Stimulated activated naive CD8-positive, alpha-beta T cell treated with anti-CD3 and anti-CD28 coated beads, Interleukin-15, Interleukin-2, amounts not matched to agents 100 ng/mL and 50 ng/mL, for 24 hours (primary cell): ENCODE measurements around the gene RNF128.

Experiments
- H3K27ac Mint-ChIP-seq: one replicate; pipeline ENCODE4 v1.8.0; 2021; ENCODE audit warnings: mild to moderate bottlenecking, mixed read lengths
- H3K27me3 Mint-ChIP-seq: one replicate; pipeline ENCODE4 v1.8.0; 2021; ENCODE audit warnings: mixed read lengths
- H3K36me3 Mint-ChIP-seq: one replicate; pipeline ENCODE4 v1.8.0; 2021; ENCODE audit warnings: low read depth, mixed read lengths
- H3K4me1 Mint-ChIP-seq: one replicate; pipeline ENCODE4 v1.8.0; 2021; ENCODE audit warnings: low read depth, mixed read lengths
- H3K4me3 Mint-ChIP-seq: one replicate; pipeline ENCODE4 v1.8.0; 2021; ENCODE audit warnings: mild to moderate bottlenecking, mixed read lengths
- H3K9me3 Mint-ChIP-seq: one replicate; pipeline ENCODE4 v1.8.0; 2021; ENCODE audit warnings: mixed read lengths

The RNF128 gene, protein sequence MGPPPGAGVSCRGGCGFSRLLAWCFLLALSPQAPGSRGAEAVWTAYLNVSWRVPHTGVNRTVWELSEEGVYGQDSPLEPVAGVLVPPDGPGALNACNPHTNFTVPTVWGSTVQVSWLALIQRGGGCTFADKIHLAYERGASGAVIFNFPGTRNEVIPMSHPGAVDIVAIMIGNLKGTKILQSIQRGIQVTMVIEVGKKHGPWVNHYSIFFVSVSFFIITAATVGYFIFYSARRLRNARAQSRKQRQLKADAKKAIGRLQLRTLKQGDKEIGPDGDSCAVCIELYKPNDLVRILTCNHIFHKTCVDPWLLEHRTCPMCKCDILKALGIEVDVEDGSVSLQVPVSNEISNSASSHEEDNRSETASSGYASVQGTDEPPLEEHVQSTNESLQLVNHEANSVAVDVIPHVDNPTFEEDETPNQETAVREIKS

GRCh38 chrX:106726485-106727437, at the start of gene RNF128:
Gene RNF128 (plus strand): TSS chrX:106726701. CDS start chrX:106726914, 213 bp downstream.
- no peaks in the 10 kb centered on the region for H3K4me1 Mint-ChIP-seq
- H3K36me3 Mint-ChIP-seq, result no peaks in the 10 kb centered on the region
- H3K9me3 Mint-ChIP-seq, result no peaks in the 10 kb centered on the region
- peaks cover 45% of the 10 kb centered on the region for H3K27me3 Mint-ChIP-seq
- H3K27ac Mint-ChIP-seq, result no peak within 1 kb of the TSS
- peak within 1 kb of the TSS; percentile 39 for H3K4me3 Mint-ChIP-seq

- Mint-ChIP-seq H3K4me3 (no peak overlapping the region), H3K9me3 (no peaks in the 10 kb centered on the region), H3K4me1 (no peaks in the 10 kb centered on the region), H3K36me3 (no peaks in the 10 kb centered on the region), H3K27ac (no peak overlapping the region), H3K27me3 (no peaks in the 10 kb centered on the region)
Measured at GRCh38 chrX:106680716-106681115, 45.8 kb upstream of the RNF128 start.

DNA sequence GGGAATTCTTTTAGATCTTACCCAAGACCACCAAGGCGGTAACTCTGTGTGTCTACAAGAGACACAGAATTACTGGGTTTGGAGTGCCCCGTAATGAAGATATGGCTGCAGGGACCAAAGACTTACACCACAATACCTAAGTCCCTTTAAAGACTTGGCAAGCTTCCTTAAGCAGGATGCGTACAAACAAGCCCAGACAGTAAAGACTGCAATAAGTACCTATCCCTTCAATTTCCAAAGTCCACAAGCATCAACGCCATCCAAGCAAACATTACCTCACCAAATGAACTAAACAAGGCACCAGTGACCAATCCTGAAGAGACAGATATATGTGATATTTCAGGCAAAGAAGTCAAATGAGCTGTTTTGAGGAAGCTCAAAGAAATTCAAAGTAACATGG, 42.3 kb upstream of the RNF128 start:
- H3K9me3 Mint-ChIP-seq, result no peaks in the 10 kb centered on the region
- no peaks in the 10 kb centered on the region for H3K27me3 Mint-ChIP-seq
- no peak overlapping the region for H3K27ac Mint-ChIP-seq
- no peaks in the 10 kb centered on the region for H3K4me1 Mint-ChIP-seq
- no peaks in the 10 kb centered on the region for H3K36me3 Mint-ChIP-seq
- H3K4me3 Mint-ChIP-seq, result no peak overlapping the region

DNA sequence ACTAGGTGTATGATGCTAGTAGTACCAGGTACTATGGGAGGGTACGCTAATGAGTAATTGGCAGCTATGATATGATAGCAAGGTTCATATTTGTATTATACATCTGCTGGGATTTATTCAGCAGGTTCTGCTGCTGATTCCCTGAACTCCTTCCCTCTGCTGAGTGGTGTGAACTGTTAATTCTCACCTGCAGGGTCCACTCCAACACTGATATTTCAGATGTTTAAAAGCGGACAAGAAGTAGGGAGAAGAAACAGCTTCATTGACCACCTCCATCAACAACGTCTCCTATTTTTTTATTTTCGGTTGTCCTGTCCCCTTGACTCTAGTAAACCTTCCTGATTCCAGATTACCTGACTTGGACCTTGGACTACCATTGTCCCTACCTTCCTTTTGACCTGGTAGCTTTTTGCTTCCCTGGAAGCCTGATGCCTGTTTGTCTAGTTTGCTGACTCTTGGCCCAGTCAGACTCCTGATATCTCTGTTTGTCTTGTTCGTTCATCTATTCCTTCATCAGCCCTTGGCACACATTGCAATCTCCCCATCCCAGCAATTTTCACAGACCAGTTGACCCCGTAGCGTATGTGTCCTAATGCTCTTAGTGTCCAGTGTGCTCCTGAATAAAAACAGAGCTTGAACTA, 34.0 kb upstream of the RNF128 start:
- no peak overlapping the region for H3K4me3 Mint-ChIP-seq
- no peak overlapping the region for H3K27ac Mint-ChIP-seq
- peaks cover 4% of the 10 kb centered on the region for H3K27me3 Mint-ChIP-seq
- no peaks in the 10 kb centered on the region for H3K9me3 Mint-ChIP-seq
- H3K4me1 Mint-ChIP-seq, result no peaks in the 10 kb centered on the region
- H3K36me3 Mint-ChIP-seq, result no peaks in the 10 kb centered on the region

- no peaks in the 10 kb centered on the region for H3K36me3 Mint-ChIP-seq
- no peaks in the 10 kb centered on the region for H3K4me1 Mint-ChIP-seq
- peaks cover 10% of the 10 kb centered on the region for H3K27me3 Mint-ChIP-seq
- no peak overlapping the region for H3K4me3 Mint-ChIP-seq
- no peaks in the 10 kb centered on the region for H3K9me3 Mint-ChIP-seq
- no peak overlapping the region for H3K27ac Mint-ChIP-seq
Measured at GRCh38 chrX:106696502-106696901, 30.0 kb upstream of the RNF128 start.

DNA sequence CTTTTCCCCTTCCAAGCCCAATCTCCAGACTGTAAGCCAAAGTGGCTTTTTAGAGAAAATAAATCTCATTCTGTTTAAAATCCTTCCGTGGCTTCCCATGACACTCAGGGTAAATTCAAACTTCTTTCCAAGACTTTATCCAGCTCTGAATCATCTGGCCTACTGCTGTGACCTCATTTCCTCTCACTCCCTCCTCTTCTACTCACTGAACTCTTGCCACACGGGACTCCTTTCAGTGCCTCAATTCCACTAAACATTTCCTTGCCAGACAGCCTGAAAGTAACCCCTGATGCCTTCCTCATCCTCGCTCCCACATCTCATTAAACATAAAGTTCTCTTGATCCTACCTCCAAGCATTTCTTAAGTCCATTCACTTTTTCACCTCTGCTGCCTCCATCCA, 27.8 kb upstream of the RNF128 start:
- H3K9me3 Mint-ChIP-seq, result no peaks in the 10 kb centered on the region
- H3K27ac Mint-ChIP-seq, result no peak overlapping the region
- no peaks in the 10 kb centered on the region for H3K4me1 Mint-ChIP-seq
- H3K27me3 Mint-ChIP-seq, result peaks cover 10% of the 10 kb centered on the region
- H3K36me3 Mint-ChIP-seq, result no peaks in the 10 kb centered on the region
- H3K4me3 Mint-ChIP-seq, result no peak overlapping the region

- no peaks in the 10 kb centered on the region for H3K4me1 Mint-ChIP-seq
- H3K27me3 Mint-ChIP-seq, result peaks cover 6% of the 10 kb centered on the region
- no peaks in the 10 kb centered on the region for H3K36me3 Mint-ChIP-seq
- no peak overlapping the region for H3K27ac Mint-ChIP-seq
- H3K4me3 Mint-ChIP-seq, result no peak overlapping the region
- no peaks in the 10 kb centered on the region for H3K9me3 Mint-ChIP-seq
Measured at GRCh38 chrX:106702636-106703035, 23.9 kb upstream of the RNF128 start.

- no peaks in the 10 kb centered on the region for H3K4me1 Mint-ChIP-seq
- H3K9me3 Mint-ChIP-seq, result no peaks in the 10 kb centered on the region
- H3K36me3 Mint-ChIP-seq, result no peaks in the 10 kb centered on the region
- no peak overlapping the region for H3K4me3 Mint-ChIP-seq
- no peak overlapping the region for H3K27ac Mint-ChIP-seq
- no peaks in the 10 kb centered on the region for H3K27me3 Mint-ChIP-seq
Measured at GRCh38 chrX:106706466-106706865, 20.0 kb upstream of the RNF128 start.

- Mint-ChIP-seq H3K4me3 (no peak overlapping the region), H3K36me3 (no peaks in the 10 kb centered on the region), H3K27me3 (no peaks in the 10 kb centered on the region), H3K4me1 (no peaks in the 10 kb centered on the region), H3K27ac (no peak overlapping the region), H3K9me3 (no peaks in the 10 kb centered on the region)
Measured at GRCh38 chrX:106707771-106708454, 18.6 kb upstream of the RNF128 start.

DNA sequence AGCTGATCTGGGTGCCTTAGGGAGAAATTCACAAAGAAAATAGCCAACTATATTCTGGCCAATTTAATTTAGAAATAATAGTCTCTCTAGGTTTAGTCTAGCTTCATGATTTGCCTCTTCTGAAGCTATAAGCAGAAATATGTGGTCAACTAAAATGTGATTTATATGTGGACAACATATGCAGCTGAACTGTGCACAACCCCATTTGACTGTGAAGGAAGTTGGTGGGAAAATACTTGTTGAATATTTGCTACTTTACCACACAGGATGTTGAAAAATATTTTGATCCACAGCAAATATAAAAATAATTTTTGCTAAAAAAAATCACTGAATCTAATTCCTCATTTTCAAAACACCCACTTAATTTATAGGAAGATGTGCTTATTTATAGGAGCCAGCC, 15.7 kb upstream of the RNF128 start:
- Mint-ChIP-seq H3K27me3 (no peaks in the 10 kb centered on the region), H3K27ac (no peak overlapping the region), H3K36me3 (no peaks in the 10 kb centered on the region), H3K4me3 (no peak overlapping the region), H3K4me1 (no peaks in the 10 kb centered on the region), H3K9me3 (no peaks in the 10 kb centered on the region)

GRCh38 chrX:106711375-106711774, 15.1 kb upstream of the RNF128 start:
- H3K9me3 Mint-ChIP-seq, result no peaks in the 10 kb centered on the region
- no peak overlapping the region for H3K4me3 Mint-ChIP-seq
- H3K27me3 Mint-ChIP-seq, result no peaks in the 10 kb centered on the region
- no peaks in the 10 kb centered on the region for H3K36me3 Mint-ChIP-seq
- no peak overlapping the region for H3K27ac Mint-ChIP-seq
- H3K4me1 Mint-ChIP-seq, result no peaks in the 10 kb centered on the region

DNA sequence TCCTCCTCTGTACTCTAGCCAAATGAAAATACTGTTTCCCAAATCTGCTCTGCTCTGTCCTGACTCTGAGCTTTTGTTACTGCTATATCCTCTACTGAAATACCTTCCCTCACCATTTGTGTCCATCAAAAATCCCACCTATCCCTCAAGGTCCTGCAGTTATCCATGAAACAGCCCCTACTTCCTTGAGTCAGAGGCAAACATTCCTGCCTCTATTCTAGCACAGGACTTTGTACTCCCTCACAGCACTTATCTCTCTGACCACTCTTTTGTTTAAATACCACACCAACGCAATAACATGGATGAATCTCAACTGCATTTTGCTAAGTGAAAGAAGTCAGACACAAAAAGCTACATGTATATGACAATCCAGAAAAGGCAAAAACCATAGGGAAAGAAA, 10.5 kb upstream of the RNF128 start:
- H3K27ac Mint-ChIP-seq, result no peak overlapping the region
- no peaks in the 10 kb centered on the region for H3K36me3 Mint-ChIP-seq
- H3K27me3 Mint-ChIP-seq, result no peaks in the 10 kb centered on the region
- no peak overlapping the region for H3K4me3 Mint-ChIP-seq
- H3K4me1 Mint-ChIP-seq, result no peaks in the 10 kb centered on the region
- H3K9me3 Mint-ChIP-seq, result no peaks in the 10 kb centered on the region

DNA sequence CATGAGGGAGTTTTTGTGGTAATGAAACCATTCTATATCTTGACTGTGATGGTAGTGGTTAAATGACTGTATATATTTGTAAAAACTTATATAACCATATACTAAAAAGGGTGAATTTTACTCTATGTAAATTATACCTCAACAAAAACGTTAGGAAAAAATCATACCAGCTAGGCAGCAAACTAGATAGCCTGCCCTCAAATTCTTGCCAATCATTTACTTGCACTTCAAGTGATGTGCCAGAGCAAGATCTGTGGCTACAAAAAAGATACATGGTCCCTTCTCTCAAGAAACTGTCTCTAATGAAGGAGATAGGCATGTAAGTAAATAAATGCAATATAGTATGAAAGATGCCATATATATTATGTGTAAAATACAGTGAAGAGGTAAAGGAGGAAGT, 10.0 kb upstream of the RNF128 start:
- H3K9me3 Mint-ChIP-seq, result no peaks in the 10 kb centered on the region
- no peak overlapping the region for H3K4me3 Mint-ChIP-seq
- H3K4me1 Mint-ChIP-seq, result no peaks in the 10 kb centered on the region
- no peaks in the 10 kb centered on the region for H3K36me3 Mint-ChIP-seq
- no peaks in the 10 kb centered on the region for H3K27me3 Mint-ChIP-seq
- no peak overlapping the region for H3K27ac Mint-ChIP-seq

GRCh38 chrX:106718709-106719108, 7.8 kb upstream of the RNF128 start:
- no peak overlapping the region for H3K4me3 Mint-ChIP-seq
- peaks cover 2% of the 10 kb centered on the region for H3K27me3 Mint-ChIP-seq
- no peak overlapping the region for H3K27ac Mint-ChIP-seq
- H3K36me3 Mint-ChIP-seq, result no peaks in the 10 kb centered on the region
- H3K4me1 Mint-ChIP-seq, result no peaks in the 10 kb centered on the region
- no peaks in the 10 kb centered on the region for H3K9me3 Mint-ChIP-seq
